Measurements from ENCODE around the gene ARSJ. TPM values are rescaled to one million over a fixed set of nuclear protein-coding genes. Genes with fewer than 3 reads are reported as not detected.

The ARSJ gene
- total RNA-seq, 1 donor from 2014 or later: 21.6 TPM

DNA sequence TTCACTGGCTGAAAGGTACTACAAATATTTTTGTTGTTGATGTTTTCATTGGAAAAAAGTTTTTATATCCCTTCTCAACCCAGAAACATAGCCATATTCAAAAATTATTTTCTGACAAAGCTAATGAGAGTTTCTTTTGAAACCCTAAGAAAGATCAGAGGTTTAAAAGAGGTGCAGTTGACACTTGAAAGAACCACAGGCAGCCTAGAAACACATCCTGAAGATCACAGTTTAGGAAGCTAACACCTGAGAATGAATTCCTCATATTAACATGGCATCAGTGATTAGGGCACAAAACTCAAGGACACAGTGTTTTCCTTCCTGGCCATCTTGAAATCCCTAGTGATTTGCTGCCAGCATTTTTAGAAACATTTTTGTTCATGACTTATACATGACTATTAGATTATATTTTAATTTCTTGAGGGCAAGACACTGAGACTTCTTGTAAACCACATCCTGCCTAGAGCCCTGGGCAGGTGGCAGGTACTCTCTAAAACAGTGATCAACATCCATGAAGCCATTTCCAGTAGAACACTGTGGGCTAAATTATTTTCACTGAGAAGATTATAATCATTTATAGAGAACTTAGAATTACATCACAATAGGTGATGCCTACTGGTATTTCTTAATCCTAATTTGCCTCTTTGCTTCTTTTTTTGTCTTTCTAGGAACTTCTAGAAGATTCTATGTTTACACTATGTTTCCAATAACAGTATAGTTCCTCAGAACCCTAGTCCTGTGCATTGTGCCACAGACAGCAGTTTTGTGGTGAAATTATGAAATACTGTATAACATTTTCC lies 80.0 kb downstream of the ARSJ start:
- DNase-seq (ENCODE audit: low spot score): no peak

DNA sequence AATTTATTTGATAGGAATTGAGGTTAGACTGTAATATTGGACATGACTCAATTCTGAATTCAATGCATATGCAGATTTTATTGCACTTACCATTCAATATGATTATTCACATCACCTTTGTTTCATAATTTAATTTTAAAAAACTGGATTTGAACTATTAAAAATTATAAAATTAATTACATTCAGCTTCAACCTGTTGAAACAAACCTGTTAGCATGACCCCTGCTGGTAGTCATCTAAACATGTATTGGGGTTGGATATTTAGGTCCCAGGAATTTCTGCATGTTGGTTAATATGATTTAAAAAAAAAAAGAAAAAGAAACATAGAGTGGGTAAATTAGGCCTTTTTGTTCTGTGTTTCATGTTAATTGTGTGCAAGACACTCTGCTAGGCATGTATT lies 85.9 kb downstream of the ARSJ start:
- DNase-seq (ENCODE audit: low spot score): no peak

DNA sequence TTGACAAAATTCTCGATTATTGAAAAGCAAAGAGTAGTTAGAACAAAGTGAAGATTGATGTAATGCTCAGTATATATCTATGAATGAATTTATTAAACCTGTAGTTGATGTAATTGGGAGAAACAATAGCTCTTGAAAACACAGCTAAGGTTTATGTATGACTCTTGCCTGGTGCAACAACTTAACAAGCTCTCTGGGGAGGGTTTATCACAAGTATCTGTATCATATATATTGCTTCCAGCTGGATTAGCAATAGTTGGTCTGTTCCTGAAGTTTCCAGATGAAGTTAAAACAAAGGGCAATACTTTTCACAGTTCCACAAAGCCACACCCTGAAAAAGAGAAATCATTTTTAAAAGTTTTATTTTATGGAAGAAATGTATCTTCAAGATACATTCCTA lies 91.4 kb downstream of the ARSJ start:
- DNase-seq (ENCODE audit: low spot score): no peak

DNA sequence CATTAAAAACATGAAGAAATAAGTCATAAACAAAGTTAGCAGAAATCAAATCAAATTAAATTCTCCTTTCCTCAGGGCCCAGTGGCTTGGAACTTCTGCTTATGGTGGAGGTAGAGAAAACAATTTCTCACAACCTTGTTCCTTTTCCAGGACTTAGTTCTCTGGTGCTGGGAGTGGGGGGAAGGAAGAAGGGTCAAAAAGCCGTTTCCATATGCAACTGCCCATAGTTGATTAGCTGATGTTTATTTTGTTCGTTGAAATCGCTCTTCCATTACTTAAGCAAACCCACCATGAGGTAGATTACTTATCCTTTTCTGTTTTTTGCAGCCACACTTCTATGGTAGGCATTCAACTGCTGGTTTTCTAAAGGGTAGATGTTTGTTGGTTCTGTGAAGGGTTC lies 94.2 kb downstream of the ARSJ start:
- DNase-seq (ENCODE audit: low spot score): no peak

DNA sequence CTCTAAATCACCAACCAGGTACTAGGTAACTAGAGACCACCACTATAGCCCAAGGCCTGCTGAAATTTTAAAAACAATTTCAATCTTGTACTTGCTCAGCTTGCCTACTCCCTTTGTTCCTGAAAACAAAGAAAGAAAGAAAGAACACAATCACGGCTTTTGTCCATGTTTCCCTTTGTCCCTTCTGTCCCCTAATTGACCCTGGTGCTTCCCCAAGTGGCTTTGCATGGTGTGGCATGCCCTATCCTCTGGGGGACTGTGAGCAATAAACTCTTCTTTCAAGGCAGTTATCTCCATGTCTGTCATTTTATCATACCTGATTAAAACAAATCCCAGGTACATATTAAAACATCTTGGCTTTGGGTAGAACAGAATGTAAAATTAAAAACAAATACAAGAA lies 94.8 kb downstream of the ARSJ start:
- DNase-seq (ENCODE audit: low spot score): no peak

DNA sequence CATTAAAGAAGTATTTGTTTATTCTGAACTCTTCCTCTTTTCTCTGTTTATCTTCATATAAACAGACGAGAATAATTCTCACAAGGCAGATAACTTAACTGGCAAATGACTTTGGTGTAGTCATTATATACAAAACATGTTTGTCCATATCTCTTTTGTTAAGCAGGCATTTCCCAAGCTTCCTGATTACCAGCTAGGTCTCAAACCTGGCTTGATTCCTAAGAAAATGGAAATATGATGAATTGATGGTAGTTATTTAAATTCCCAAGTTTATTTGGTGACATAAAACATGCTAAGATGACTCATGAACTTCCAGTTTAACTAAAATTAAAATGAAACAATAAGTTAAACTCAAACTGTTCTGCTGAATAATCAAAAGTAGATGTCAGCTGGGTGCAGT lies 96.8 kb downstream of the ARSJ start:
- no peak for DNase-seq (ENCODE audit: low spot score)

DNA sequence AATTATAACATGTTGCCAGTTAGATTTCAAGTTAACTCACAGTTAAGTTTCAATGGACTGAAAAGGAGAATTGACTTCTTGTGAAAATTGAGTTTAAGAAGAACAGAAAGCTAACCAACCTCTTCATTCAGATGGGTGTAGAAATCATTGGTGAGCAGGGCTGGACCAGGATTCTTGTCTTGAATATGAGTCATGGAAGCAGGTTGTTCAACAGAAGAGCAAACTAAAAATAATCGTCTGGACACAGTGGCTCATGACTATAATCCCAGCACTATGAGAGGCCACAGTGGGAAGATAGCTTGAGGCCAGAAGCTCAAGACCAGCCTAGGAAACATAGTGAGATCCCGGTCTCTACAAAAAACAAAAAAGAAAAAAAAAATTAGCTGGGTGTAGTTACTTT lies 98.2 kb downstream of the ARSJ start:
- DNase-seq (ENCODE audit: low spot score): no peak

DNA sequence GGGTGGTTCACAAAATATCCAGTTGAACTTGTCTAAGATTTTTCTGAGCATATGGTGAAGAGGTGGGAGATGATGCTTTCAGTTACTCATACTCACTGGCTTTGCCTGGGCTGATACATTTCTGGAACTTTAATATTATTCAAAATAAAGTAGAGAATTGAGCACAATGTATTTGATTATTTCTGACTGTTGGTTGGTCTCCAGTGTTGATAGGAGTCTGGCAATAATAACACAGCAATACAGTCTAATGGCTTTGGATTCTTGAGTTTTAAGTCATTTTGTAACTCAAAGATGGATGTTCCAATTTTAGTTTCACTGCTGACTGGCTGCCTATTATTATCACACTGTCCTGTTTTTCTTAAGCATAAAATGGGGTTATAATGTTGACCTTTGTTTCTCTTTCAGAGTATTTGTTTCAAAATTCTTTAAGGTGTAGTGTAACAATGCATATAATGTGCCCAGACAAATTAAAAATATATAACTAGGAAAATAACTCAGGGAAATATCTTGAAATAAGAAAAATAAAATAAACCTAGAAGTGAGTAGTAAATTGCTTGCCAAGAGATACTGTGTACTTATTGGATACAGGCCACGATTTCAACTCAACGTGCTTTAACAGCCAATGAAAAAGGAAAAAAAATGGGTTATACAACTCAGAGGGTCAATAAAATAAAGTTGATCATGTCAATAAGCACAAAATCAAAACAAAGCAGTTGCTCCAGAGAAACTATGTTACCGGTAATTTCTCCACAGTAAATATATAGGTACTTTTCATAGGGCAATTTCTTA lies 99.0 kb downstream of the ARSJ start:
- no peak for DNase-seq (ENCODE audit: low spot score)

DNA sequence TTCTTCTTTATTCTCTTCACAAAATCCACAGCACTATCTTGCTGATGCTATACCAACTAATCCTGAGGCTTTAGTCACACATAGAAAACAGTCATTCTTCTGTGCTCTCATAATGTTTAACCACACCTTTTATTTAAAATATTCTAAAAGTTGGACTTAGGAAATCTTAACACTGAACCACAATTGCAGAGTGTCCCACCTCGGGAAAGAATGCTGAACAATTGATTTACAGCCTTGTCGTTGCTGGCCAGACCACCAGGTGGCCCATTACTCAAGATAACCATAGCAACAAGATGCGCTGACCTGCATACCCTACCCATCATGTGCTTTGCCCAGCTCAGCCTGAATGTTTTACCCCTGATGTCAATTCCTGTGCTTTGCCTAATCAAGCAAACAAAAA lies 100.8 kb downstream of the ARSJ start:
- no peak for DNase-seq (ENCODE audit: low spot score)

DNA sequence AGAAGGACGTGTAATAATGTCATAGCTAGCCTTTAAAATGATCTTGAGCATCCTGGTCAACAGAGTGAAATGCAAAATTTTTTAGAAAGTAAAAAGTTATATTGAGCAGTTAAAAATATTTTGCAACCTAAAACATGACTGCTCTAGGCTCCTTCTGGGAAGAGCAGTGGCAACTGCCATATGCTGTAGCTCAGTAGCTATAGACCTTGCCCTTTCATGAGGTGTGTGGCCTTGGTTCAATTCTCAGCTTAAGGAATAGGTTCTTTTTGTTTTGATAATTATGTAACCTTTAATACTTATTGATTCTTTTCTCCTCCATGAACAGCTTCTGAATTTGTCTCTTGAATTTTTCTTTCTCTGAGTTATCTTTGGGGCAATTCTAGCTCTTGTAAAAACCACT lies 105.0 kb downstream of the ARSJ start:
- no peak for DNase-seq (ENCODE audit: low spot score)

DNA sequence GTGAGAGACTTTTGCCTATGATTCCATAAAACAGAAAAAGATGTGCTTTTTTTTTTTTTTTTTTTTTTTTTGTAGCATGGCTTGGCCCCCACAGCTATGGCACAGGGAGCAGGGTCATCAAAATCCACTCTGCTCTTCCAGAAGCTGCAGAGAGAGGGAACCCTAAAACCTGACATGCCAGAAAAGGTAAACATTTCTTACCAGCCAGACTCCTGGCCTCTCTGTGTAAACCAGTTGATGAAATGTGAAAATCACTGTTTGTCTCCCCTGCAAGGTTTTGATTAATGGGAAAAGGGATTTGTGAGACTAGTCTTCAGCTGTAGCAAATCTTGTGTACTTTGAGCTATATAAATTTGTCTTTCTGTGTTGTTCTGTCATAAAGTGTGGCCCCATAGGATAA lies 105.9 kb downstream of the ARSJ start:
- DNase-seq (ENCODE audit: low spot score): no peak

DNA sequence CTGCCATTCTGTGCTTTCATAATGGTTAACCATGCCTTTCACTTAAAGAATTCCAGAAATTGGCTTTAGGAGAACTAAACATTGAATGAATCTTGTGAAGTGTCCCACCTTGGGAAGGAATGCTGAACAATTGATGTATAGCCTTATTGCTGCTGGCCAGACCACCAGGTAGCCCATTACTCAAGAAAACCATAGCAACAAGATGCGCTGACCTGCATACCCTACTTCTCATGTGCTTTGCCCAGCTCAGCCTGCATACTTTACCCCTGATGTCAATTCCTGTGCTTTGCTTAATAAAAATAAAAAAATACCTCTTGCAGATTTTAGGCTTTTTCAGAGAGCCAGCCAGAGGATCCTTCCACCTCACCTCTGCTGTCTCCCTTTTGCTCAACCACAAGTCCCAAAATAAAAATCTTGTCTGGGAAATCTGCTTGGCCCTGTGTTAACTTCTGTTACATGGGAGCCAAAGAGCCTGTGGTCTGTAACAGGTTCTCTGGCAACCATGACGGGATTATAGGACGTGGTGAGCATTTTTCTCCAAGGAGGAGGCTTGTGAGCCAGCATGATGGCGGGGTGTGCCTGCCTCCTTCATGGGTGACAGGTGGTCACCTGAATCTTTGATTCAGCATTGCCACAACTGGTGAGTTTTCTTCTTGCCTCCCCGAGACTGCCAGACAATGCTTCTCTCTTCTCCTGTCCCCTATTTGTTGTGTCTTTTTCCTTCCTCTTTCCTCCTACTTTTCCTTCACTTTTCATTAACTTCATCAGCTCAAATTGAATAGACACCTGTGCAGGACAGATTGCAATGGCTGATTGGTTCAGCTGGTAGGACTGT lies 106.8 kb downstream of the ARSJ start:
- no peak for DNase-seq (ENCODE audit: low spot score)

DNA sequence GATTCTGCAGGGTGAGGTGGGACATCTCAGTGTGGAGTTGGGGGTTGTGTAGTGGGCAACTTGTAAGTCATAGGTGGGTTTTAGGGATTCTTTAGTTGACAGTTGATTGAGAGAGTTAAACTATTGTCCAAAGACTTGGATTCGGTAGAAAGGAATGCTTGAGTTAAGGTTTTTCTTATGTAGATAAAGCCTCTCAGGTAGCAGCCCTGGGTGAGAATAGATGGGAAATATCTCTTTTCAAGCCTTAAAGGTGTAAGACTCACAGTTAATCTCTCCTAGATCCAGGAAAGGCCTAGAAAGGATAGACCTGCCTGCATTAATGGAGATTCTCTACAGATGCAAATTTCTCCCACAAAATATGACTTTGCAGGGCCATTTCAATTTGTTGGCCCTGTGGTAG lies 108.4 kb downstream of the ARSJ start:
- no peak for DNase-seq (ENCODE audit: low spot score)

DNA sequence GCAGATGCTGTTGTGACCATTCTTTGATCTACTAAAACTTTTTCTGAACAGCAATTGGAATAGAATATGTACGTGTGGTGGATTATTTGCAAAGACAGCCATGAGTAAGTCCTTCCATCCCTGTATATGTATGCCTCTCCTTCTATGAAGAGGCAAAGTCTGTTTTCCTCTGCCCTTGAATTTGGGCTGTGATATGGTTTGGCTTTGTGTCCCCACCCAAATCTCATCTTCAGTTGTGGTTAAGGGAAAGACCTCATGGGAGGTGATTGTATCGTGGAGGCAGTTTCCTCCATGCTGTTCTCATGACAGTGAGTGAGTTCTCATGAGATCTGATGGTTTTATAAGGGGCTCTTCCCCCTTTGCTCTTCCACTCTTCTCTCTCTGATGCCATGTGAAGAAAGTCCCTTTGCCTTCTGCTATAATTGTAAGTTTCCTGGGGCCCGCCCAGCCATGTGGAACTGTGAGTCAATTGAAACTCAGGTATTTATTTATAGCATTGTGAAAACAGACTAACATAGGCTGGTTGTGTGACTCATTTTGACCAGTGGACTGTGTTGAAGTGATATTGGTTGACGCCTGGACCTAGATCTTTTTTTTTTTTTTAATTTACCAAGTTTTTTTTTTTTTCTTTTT lies 109.6 kb downstream of the ARSJ start:
- no peak for DNase-seq (ENCODE audit: low spot score)

DNA sequence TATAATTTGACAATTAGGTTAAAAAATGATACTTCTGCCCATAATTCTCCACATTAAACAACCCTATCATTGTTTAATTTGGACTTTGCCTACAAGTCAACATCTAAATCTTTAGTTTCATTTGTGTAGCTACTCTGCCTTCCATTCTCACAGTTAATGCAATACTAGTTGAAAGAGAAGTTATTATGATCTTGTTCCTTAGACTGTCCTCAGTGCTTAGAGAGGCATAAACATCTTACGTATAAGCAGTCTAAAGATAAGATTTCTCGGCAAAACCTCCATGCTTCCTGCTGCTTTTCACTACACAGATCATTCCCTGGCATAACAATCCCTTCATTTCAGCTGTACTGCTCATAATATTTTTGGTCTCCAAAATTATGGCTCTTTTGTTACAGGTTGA lies 112.8 kb downstream of the ARSJ start:
- no peak for DNase-seq (ENCODE audit: low spot score)

DNA sequence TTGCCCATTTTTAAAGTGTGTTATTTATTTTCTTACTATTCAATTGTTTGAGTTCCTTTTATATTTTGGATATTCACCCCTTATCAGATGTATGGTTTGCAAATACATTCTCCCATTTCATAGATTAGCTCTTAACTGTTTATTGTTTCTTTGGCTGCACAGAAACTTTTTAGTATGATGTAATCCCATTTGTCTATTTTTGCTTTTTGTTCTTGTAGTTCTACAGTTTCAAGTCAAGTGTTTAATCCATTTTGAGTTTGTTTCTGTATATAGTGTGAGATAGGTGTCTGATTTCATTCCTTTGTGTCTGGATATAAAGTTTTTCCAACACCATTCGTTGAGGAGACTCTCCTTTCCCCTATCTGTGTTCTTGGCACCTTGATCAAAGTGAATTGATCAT lies 120.5 kb downstream of the ARSJ start:
- no peak for DNase-seq (ENCODE audit: low spot score)

DNA sequence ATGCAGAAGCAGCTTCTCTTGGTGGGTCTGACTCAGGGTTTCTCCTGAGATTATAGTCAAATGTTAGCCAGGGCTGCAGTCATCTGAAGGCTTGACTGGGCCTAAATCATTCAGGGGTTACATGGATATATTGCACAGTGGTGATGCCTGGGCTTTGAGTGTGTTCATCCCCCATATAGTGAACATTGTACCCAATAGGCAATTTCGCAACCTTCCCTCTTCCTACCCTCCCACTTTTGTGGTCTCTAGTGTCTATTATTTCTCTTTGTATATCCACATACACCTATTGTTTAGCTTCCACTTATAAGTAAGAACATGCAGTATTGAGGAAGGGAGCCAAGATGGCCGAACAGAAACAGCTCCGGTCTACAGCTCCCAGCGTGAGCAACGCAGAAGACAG lies 127.6 kb downstream of the ARSJ start:
- no peak for DNase-seq (ENCODE audit: low spot score)

Other genes with a start within 250 kb of the ARSJ start
- gene CAMK2D, start 217.9 kb downstream of the ARSJ start, total RNA-seq: 61.0 TPM

Measured in mucosa of gallbladder (tissue), 1 donor.